Measurements from ENCODE around the gene FHL3.
"Not testable (repeated sequence)": the region's sequence is repeated elsewhere in the genome, so short reads cannot be mapped to it uniquely, and the experiment has no call there.

The FHL3 gene

DNA sequence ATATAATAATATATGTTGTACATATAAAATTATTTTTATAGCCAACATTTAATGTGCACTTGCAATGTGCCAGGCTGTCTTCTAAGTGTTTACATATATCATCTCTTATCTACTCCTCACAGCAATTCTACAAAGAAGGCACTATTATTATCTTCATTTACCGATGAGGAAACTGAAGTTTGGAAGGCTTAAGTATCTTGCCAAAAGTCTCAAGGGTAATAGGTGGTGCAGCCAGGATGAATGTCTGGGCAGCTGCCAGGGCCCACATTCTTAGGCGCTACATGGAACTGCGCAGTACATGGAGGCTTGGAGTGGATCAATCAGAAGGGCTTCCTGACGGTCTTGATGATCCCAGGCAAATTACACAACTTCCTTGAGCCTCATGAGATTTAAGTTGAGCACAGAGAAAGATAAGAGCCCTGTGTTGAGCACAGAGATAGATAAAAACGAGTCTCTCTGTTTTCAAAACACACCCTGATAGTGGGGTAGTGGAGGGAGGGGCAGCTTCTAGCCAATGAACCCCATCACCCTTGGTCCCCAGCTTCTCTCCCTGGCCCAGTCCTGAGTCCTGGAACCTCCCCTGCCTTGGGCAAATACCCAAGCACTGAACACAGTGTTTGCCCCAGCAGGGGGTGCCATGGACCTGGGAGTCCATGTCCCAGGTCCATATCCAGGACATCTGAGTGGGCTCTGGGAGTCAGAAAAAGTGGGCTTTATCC, 32.1 kb upstream of the FHL3 start:
- DNase-seq (ENCODE audit: low read depth): no peak

- no peak for DNase-seq (ENCODE audit: low read depth)
These were observed 29.6 kb upstream of the FHL3 start for GRCh38 chr1:38034871-38035270.

DNA sequence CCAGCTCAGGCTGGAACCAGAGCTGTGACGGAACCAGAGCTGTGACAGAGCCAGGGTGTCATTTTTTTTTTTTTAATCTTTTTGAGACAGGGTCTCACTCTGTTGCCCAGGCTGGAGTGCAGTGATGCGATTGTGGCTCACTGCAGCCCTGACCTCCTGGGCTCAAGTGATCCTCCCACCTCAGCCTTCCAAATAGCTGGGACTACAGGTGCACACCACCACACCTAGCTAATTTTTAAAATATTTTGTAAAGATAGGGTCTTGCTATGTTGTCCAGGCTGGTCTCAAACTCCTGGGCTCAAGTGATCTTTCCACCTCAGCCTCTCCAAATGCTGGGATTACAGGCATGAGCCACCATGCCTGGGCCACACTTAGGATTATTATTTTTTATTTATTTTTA, 27.7 kb upstream of the FHL3 start:
- DNase-seq (ENCODE audit: low read depth): not testable (repeated sequence)

DNA sequence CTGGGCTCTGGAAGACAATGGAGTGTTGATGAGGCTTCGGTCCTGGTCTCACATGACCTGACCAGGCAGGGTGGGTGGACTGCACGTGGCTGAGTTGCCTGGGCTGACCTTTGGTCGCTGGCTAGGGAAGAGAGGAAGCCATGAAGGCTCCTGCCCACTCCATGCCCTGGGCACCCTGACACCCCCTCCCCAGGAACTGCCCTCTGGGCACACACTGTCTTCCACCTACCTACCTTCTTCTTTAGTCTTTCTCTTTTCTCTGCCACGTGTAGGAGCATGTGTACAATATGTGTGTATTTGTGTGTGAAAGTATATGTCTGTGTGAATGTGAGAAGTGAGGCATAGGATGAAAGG, 26.2 kb upstream of the FHL3 start:
- no peak for DNase-seq (ENCODE audit: low read depth)

- no peak for DNase-seq (ENCODE audit: low read depth)
These were observed 25.5 kb upstream of the FHL3 start for GRCh38 chr1:38030596-38031512.

DNA sequence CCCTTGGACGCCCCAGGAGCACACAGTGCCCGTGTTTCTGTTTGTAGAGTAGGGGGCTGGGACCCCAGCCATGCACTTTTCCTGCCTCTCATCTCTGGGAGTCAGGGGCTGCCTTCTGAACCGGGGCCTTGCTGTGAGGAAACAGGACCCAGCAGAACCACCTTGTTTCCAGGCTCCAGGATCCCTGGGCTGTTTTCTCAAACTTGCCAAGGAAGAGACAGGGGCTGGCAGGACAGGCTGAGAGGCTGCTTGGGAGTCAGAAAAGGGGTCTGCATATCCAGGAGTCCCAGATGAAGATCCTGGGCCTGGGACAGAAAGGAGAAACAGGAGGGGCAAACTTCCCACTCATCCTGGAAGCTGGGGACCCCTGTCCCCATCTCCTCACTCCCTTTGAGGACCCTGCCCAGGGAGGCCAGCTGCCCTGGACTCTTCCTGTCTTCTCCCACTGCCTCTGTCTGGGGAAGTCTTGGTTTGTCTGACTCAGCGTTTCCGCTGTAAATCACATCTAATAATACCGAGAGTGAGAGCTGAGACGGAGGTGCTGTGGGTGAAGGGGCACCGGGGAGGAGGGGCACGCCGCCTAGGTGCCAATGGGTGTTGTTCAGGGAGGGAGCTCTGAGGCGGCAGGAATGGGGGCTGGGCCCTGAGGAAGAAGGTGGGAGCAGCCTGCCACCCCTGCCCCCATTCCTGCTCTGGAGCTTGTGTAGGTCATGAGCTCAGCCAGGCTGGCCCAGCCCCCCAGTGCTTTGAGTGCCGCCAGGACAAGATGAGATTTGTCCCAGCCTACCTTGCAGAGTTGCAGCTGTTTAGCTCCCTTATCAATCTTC, 24.6 kb upstream of the FHL3 start:
- no peak for DNase-seq (ENCODE audit: low read depth)

- no peak for DNase-seq (ENCODE audit: low read depth)
These were observed 23.9 kb upstream of the FHL3 start for GRCh38 chr1:38029081-38029681.

- no peak for DNase-seq (ENCODE audit: low read depth)
These were observed 23.4 kb upstream of the FHL3 start for GRCh38 chr1:38028671-38029070.

DNA sequence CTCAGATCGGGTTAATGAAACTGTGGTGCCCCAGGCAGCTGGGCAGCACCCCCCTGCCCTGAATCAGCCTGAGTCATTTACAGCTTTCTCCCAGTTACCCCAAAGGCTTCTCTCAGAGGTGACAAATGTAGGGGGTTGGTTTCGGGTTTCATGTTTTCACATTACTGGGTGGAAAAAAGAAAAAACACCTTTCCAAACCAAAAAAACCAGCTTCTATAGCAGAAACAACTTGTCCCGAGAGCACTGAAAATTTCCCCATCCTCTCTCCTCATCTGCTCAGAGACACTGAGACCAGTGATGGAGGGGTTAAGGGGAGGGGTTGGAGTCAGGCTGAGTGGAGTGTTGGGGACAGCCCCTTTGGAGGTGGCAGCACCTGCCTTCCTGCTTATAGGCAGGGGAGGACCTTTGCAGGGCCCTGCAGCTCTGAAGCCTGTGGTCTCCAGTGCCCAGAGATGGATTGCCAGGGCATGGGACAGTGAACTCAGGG, 22.8 kb upstream of the FHL3 start:
- no peak for DNase-seq (ENCODE audit: low read depth)

GRCh38 chr1:38027201-38028104, 22.1 kb upstream of the FHL3 start:
- no peak for DNase-seq (ENCODE audit: low read depth)

DNA sequence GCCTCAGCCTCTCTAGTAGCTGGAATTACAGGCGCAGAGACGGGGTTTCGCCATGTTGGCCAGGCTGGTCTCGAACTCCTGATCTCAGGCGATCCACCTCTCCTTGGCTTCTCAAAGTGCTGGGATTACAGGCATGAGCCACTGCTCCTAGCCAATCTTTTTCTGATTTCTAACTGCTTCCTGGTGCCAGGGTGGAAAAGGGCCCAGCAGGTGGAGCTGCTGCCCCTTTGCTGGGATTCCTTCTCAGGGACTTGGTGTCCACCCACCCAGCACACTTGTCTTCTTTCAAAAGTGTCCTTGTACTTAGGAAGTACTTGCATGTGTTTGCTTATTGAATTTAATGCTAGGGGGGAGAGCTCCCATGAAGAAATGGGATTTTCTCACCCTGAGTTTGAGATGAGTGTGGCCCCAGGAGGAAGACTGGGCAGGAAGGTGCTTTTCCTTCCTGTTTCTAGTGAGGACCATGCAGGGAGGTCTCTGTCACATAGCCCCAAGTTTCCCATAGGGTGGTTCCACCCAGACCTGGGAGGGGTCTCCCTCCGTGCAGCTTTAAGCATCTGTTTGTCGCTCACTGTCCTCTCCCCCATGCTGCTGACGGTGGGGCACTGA, 21.4 kb upstream of the FHL3 start:
- no peak for DNase-seq (ENCODE audit: low read depth)

DNA sequence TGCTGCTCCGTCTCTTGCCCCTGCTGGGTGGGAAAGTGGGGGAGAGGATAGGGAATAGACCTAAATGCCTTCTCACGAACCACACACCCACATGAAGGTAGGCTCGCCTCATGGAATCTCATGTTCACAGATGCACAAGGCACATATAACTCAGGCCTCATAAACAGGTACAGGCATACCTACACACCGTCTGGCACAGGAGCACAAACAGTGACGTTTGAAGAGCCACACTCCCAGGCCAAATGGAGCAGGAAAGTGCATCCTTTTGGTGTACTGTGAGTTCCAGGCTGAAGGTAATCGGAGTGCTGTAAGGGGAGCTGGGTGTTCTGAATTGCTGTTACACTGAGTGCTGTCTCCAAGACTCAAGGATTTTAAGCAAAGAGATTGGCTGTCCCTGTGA, 20.4 kb upstream of the FHL3 start:
- no peak for DNase-seq (ENCODE audit: low read depth)

DNA sequence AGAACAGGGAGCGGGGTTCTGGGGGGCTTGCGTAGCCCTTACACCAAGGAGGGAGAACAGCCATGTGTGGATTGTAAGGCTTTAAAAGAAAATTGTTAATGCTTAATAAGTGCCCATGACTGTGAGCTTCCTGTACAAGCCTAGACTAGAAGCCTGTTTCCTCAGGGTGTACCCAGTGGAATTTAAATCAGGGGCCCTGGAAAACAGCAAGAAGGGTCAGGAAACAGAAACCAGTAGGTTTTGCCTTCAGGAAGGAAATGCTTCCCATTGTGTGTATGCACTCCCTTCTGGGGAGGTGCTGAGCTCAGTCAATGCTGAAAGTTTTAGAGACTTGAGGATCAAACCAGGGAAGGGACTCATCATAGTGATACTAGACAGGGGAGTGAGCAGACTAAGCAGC, 19.9 kb upstream of the FHL3 start:
- DNase-seq (ENCODE audit: low read depth): no peak

- DNase-seq (ENCODE audit: low read depth): no peak
These were observed 17.5 kb upstream of the FHL3 start for GRCh38 chr1:38022810-38023209.

DNA sequence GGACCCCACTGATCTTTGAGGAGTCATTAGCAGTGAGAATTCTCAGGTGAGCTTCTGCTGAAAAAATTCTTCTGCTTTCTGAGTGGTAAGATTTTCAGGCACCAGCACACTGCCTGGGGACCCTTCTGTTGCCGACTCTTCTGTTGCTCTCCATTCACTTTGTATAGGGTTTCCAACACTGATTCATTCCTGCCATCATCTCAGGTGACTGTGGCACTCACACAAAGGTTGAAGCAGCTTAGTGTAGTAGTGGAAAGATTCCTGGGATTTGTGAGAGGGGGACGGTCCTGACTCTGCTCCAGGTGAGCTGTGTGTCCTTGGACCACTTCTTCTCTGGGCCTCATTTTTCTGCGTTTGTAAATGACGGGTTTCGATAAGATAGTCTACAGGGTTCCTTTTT, 16.7 kb upstream of the FHL3 start:
- no peak for DNase-seq (ENCODE audit: low read depth)

- DNase-seq (ENCODE audit: low read depth): no peak
These were observed 15.1 kb upstream of the FHL3 start for GRCh38 chr1:38020396-38020795.

DNA sequence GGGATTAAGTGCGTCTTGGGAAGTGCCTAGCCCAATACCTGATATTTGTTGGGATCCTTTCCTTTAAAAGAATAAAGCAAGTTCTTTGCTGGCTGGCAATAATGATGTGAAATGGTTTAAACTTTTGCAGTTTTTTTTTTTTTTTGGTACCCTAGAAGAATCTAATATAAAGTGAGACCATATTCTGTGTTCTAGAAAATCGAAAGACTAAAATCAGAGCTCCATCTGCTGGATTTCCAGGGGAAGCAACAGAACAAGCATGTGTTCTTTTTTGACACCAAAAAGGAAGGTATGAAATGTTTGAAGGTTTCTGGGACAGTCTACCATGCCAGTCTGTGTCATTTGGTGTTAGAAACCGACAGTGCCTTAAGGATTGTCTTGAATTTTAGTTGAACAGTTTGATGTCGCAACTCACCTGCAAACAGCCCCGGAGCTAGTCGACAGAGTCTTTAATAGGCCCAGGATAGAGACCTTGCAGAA, 13.6 kb upstream of the FHL3 start:
- no peak for DNase-seq (ENCODE audit: low read depth)

- DNase-seq (ENCODE audit: low read depth): no peak
These were observed 10.8 kb upstream of the FHL3 start for GRCh38 chr1:38015978-38016725.

GRCh38 chr1:38014724-38015424, 9.6 kb upstream of the FHL3 start:
- no peak for DNase-seq (ENCODE audit: low read depth)

Measured in T follicular helper cell (primary cell).